ENCODE measurements around the gene EGR1.

EGR1 gene

DNA sequence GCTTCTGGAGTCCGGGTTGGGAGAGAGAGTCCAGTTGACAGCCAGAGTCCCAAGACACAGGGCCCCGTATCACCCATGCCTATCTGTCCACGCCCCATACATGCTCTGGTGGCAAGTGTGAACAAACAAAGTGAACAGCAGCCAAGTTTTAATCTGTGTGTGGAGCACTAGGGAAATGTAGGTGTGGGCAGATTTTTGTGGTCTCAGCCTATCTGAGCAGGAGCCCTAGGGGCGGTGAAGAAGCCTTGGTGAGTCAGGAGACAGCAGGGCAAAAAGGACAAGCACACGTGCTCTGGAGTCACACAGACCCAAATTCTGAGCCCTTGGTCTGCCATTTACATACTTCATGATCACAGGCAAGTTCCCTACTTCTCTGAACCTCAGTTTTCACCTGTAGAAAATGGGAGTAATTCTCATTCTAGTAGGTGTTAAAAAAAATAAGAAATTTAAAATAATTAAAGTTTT is 23.2 kb downstream of the EGR1 start:
- no peak overlapping the region for H3K4me3 ChIP-seq
- no peak overlapping the region for H3K27ac ChIP-seq
- H3K4me2 ChIP-seq = no peak overlapping the region
- no peaks in the 10 kb centered on the region for H3K9me3 ChIP-seq
- H3K4me1 ChIP-seq = peaks cover 22% of the 10 kb centered on the region
- H4K20me1 ChIP-seq = no peaks in the 10 kb centered on the region
- no peaks in the 10 kb centered on the region for H3K27me3 ChIP-seq
- H3K9ac ChIP-seq = no peak overlapping the region
- no peaks in the 10 kb centered on the region for H3K36me3 ChIP-seq
- no peak for TF ChIP-seq Cebpa-rat (IDR thresholded peaks at IDR 0.05)

DNA sequence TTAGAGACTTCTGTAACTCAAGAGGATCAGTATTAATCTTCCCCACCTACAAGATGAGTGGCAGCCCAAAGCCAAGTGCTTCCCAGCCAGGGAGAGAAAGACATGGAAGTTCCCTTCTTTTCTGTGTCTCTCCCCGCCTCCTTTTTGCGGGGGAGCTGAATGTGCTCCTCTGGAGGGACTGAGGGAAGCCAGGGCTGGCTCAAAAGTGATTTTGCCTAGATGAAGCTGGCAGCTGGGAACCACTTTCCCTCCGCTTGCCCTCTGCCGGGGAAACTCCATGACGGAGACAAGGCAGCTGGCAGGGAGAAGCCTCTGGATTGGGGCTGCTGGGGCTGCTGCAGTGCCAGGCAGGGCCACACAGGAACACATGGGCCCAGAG is 24.4 kb downstream of the EGR1 start:
- H3K4me1 ChIP-seq = peaks cover 34% of the 10 kb centered on the region
- H3K36me3 ChIP-seq = no peaks in the 10 kb centered on the region
- no peaks in the 10 kb centered on the region for H3K9me3 ChIP-seq
- no peak overlapping the region for H3K4me3 ChIP-seq
- no peak for TF ChIP-seq Cebpa-rat (IDR thresholded peaks at IDR 0.05)
- H3K4me2 ChIP-seq = no peak overlapping the region
- no peak overlapping the region for H3K27ac ChIP-seq
- H3K27me3 ChIP-seq = no peaks in the 10 kb centered on the region
- H4K20me1 ChIP-seq = no peaks in the 10 kb centered on the region
- H3K9ac ChIP-seq = no peak overlapping the region

DNA sequence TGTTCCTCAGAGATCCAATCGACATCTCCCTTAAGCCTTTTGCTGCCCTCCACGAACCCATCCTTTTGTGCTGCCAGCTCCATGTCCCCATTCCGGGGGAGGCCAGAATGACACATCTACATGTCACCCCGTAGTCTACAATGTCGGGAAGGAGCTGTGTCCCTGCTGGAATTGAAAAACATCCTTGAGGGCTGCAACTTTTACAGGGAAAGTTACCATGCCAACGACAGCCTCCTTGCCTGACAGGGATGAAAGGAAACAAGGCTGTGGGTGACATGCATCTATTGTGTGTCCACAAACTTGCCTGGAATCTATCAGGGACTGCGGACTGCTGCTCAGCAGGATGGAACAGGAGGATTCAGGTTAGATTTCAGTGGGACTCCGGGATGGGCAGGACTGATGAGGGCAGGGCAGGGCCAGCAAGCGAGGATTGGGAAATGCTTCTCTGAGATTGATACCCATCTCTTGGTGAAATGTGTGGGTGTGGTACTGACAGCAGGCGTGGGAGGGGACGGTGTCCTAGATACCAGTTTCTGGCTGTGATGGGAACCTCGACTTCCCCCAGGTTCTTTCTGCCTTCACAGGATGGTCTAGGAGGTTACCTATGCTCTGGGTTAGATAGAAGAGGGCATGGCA is 25.5 kb downstream of the EGR1 start:
- TF ChIP-seq Cebpa-rat (IDR thresholded peaks at IDR 0.05) = no peak
- no peaks in the 10 kb centered on the region for H3K36me3 ChIP-seq
- H3K4me1 ChIP-seq = peaks cover 34% of the 10 kb centered on the region
- 0 out of 2 replicates have a peak overlapping the region, but pooled peaks have one; percentile 87 for H3K9ac ChIP-seq
- no peaks in the 10 kb centered on the region for H3K27me3 ChIP-seq
- no peak overlapping the region for H3K27ac ChIP-seq
- no peaks in the 10 kb centered on the region for H4K20me1 ChIP-seq
- no peaks in the 10 kb centered on the region for H3K9me3 ChIP-seq
- H3K4me2 ChIP-seq = peak overlapping the region; percentile 100
- no peak overlapping the region for H3K4me3 ChIP-seq

DNA sequence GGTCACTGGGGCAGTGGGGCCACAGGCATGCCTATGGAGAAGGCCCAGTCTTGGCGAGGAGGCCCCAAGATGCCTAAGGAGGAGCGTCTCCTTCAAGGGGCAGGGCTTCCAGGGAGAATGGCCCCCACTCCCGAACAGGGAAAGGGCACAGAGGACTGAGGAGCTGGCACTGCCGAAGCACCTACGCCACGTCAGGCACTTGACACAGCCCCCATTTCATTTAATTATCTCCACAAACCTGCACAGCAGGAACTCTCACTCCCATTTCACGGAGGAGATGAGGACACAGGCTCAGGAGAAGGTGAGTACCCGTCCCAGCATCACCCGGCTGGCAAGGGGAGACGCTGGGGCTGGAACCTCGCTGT is 26.0 kb downstream of the EGR1 start:
- H3K4me1 ChIP-seq = peaks cover 34% of the 10 kb centered on the region
- H3K4me3 ChIP-seq = peak overlapping the region; percentile 82
- H3K9me3 ChIP-seq = no peaks in the 10 kb centered on the region
- H4K20me1 ChIP-seq = no peaks in the 10 kb centered on the region
- H3K36me3 ChIP-seq = no peaks in the 10 kb centered on the region
- no peaks in the 10 kb centered on the region for H3K27me3 ChIP-seq
- no peak for TF ChIP-seq Cebpa-rat (IDR thresholded peaks at IDR 0.05)
- H3K4me2 ChIP-seq = peak overlapping the region; percentile 100
- peak overlapping the region; percentile 87 for H3K9ac ChIP-seq
- H3K27ac ChIP-seq = peak overlapping the region; percentile 87

DNA sequence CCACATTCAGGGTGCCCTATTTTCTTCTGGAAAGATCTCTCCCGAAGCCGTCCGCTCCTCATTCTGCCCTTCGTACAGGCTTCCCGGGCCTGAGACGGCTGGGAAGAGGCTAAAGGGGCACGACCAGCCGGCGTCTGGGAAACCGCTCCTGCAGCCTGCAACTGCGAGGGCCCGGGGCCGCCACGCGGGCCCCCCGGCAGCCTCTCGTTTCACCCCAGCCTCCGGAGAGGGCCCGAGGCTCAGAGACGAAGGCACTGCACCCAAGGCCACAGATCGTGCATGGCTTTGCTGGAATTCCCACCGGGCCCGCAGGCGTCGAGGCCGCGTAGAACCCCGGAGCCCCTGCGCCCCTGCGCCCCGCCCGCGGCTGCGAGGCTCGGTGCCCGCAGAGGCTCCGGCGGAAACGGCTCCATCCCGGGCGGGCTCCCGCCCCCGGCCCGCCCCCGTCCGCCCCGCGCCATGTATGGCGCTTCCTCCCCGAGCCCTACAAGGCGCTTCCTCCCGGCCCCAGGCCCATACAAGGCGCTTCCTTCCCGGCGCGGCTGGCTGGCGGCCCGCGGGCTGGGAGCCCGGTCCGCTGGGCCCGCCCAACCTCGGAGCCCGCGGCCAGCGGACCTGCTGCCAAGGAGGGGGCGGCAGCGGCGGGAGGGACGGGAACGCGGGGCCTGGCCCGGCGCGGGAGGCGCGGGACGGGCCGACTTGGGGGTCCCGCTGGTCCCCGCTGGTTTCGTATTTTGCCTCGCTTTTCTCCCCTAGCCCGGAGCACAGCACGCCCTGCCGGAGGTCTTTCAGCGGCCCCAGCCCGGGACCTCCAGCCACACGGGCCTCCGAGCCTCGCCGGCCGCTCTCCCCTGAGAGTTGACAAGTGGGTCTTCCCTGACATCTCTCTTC is 26.6 kb downstream of the EGR1 start:
- H3K27ac ChIP-seq = peak overlapping the region; percentile 87
- TF ChIP-seq Cebpa-rat (IDR thresholded peaks at IDR 0.05) = no peak
- H3K4me2 ChIP-seq = peak overlapping the region; percentile 100

DNA sequence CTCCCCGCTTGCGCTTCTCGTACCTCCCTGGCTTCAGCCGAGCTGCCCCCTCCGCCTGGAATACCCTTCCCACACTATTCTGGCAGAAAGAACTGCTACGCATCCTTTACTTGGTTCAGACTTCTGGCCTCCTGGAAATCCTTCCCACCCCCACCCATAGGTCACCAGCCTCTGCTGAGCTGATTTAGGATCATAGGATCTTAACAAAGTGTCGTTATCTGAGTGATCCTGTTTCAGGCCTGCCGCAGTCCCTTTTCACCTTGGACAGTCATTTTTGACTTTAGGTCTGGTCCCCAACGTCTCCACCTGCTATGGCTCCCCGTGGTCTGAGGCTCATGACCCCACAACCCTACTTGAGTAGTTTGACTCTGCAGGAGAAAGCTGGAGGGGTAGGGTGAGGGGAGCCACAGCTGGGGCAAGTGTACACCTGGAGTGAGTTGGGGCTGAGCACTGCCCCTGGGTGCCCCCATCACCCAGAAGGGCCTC is 27.3 kb downstream of the EGR1 start:
- Histone ChIP-seq H3K27me3 (no peaks in the 10 kb centered on the region), H4K20me1 (no peaks in the 10 kb centered on the region), H3K9me3 (no peaks in the 10 kb centered on the region), H3K4me1 (peaks cover 34% of the 10 kb centered on the region), H3K27ac (peak overlapping the region; percentile 87), H3K4me2 (peak overlapping the region; percentile 100), H3K4me3 (peak overlapping the region; percentile 82), H3K36me3 (no peaks in the 10 kb centered on the region), H3K9ac (peak overlapping the region; percentile 87)
- no peak for TF ChIP-seq Cebpa-rat (IDR thresholded peaks at IDR 0.05)

More for the DNA sequence above, 26.6 kb downstream of the EGR1 start:
- H4K20me1 ChIP-seq = no peaks in the 10 kb centered on the region
- no peaks in the 10 kb centered on the region for H3K9me3 ChIP-seq
- H3K4me1 ChIP-seq = peaks cover 34% of the 10 kb centered on the region
- H3K27me3 ChIP-seq = no peaks in the 10 kb centered on the region
- no peaks in the 10 kb centered on the region for H3K36me3 ChIP-seq
- peak overlapping the region; percentile 82 for H3K4me3 ChIP-seq
- H3K9ac ChIP-seq = peak overlapping the region; percentile 87

DNA sequence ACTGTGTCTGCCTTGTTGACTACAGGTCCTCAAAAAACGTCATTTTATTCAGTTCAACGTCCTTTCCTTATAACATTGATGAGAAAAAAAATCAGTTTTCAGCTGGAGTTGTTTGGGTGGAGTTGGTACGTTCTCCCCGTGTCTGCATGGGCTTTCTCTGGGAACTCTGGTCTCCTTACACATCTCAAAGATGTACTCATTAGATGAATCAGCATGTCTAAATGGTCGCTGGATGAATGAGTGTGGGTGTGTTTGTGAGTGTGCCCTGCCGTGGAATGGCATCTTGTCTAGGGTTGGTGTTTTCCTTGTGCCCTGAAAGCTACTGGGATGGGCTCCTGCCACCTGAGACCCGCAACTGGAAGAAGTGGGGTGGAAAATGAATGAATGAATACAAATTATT is 30.1 kb downstream of the EGR1 start:
- no peak overlapping the region for H3K9ac ChIP-seq
- H3K27me3 ChIP-seq = no peaks in the 10 kb centered on the region
- no peaks in the 10 kb centered on the region for H3K36me3 ChIP-seq
- no peak overlapping the region for H3K4me3 ChIP-seq
- no peak overlapping the region for H3K4me2 ChIP-seq
- no peaks in the 10 kb centered on the region for H4K20me1 ChIP-seq
- H3K27ac ChIP-seq = no peak overlapping the region
- no peak for TF ChIP-seq Cebpa-rat (IDR thresholded peaks at IDR 0.05)
- H3K4me1 ChIP-seq = peaks cover 34% of the 10 kb centered on the region
- no peaks in the 10 kb centered on the region for H3K9me3 ChIP-seq

DNA sequence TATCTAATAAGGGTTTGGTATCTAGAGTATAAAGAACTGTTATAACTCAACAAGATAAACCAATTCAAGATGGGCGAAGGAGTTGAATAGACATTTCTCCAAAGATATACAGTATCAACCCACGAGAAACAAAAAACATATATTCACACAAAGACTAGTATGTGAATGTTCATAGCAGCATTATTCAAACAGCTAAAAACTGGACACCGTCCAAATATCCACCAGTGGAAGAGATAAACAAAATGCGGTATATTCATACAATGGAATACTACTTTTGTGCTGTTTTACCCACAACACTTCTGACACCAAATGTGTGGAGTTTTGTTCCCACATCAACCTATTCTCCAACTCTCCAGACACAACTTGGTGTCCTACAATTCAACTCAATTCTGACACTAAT is 33.1 kb downstream of the EGR1 start:
- Histone ChIP-seq H4K20me1 (peaks cover 2% of the 10 kb centered on the region; the same call in 1 of the 2 replicates), H3K9me3 (no peaks in the 10 kb centered on the region), H3K4me1 (peaks cover 13% of the 10 kb centered on the region), H3K27me3 (no peaks in the 10 kb centered on the region), H3K4me3 (no peak overlapping the region), H3K36me3 (no peaks in the 10 kb centered on the region), H3K27ac (no peak overlapping the region), H3K4me2 (no peak overlapping the region), H3K9ac (no peak overlapping the region)
- TF ChIP-seq Cebpa-rat (IDR thresholded peaks at IDR 0.05) = no peak

DNA sequence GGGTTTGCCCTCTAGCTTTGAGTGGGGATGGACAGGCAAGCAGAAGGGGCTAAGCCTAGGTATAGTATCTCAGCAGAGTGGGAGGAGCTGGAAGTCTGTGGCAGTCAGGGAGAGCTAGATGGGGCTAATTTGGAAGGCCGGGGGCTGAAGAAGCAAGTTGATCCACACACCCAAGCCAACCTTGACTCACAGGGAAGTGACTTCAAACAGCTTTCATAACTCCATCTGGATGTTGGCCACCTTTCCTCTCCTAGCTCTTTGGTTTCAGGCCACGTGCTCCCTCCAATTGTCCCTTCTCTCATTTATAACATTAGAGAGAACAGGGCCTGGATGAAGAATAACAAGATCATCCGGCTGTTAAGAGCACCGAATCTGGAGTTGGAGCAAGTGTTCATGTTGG is 36.8 kb downstream of the EGR1 start:
- H3K4me3 ChIP-seq = no peak overlapping the region
- peaks cover 22% of the 10 kb centered on the region for H3K36me3 ChIP-seq
- H3K9ac ChIP-seq = no peak overlapping the region
- H3K4me1 ChIP-seq = no peaks in the 10 kb centered on the region
- no peak overlapping the region for H3K4me2 ChIP-seq
- no peak for TF ChIP-seq Cebpa-rat (IDR thresholded peaks at IDR 0.05)
- no peaks in the 10 kb centered on the region for H3K9me3 ChIP-seq
- H3K27me3 ChIP-seq = no peaks in the 10 kb centered on the region
- H4K20me1 ChIP-seq = peaks cover 29% of the 10 kb centered on the region
- H3K27ac ChIP-seq = no peak overlapping the region

DNA sequence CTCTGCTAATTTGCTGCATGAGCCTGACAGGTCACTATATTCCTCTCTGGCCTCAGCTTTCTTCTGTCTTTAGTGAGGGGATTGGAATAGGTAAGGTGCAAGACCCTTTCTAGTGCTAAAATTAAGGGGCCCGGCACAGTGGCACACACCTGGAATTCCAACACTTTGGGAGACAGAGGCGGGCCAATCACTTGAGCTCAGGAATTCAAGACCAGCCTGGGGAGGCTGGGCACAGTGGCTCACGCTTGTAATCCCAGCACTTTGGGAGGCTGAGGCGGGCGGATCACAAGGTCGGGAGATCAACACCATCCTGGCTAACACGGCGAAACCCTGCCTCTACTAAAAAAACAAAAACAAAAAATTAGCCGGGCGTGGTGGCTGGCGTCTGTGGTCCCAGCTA is 37.2 kb downstream of the EGR1 start:
- Histone ChIP-seq H3K9me3 (no peaks in the 10 kb centered on the region), H3K4me1 (no peaks in the 10 kb centered on the region), H3K4me3 (no peak overlapping the region), H3K36me3 (peaks cover 26% of the 10 kb centered on the region), H4K20me1 (peaks cover 31% of the 10 kb centered on the region), H3K27ac (no peak overlapping the region), H3K4me2 (no peak overlapping the region), H3K9ac (no peak overlapping the region), H3K27me3 (no peaks in the 10 kb centered on the region)
- TF ChIP-seq Cebpa-rat (IDR thresholded peaks at IDR 0.05) = no peak
